NCI-H2196 treated with DMSO at 0.1 percent for 48 hours (cell line): ENCODE results near the gene KCTD16.

Source experiments
- DNase-seq: peaks from one replicate; lab custom pipeline; 2025; ENCODE audit not compliant: unreplicated experiment; lab: John Stamatoyannopoulos, UW

KCTD16 gene

DNA sequence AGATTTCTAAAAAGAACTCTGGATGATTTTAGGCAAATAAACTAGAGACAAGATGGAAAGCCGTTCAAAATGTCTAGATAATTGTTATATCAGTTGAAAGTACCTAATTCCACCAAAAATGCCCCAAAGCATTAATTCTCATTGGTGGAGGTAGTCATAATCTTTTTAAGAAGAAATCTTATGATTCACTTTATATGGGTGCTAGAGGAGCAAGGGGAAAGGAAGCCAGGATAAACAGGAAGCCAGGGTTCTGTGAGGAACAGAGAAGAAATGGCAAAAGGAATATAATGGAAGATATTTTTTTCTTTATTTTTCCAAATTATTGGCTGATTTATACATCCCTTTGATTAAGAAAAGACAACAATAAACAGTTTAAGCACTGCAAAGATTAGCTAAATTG, 8.0 kb upstream of the KCTD16 start:
- no peak for DNase-seq

GRCh38 chr5:144166696-144167095, 4.0 kb upstream of the KCTD16 start:
- no peak for DNase-seq

GRCh38 chr5:144167998-144168397, 2.7 kb upstream of the KCTD16 start:
- no peak for DNase-seq

DNA sequence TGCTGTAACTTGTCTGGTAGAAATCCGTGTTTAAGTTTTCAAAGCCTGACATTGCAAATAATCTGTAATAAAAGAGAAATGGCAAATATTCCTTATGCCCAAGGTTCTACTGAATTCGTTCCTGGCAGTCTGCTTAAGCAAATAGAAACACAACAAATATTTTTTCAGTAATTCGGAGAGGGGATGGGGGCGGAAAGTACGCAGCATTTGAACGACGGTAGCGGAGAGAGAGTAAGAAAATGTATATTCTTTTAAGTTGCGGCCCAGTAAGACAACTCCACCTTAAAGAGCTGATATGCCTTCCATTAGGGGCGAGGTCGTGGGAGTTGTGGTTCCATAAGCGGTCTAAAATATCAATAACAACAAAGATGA, 783 bp upstream of the KCTD16 start:
- no peak for DNase-seq

GRCh38 chr5:144173766-144174165, 3.1 kb downstream of the KCTD16 start:
- no peak for DNase-seq

DNA sequence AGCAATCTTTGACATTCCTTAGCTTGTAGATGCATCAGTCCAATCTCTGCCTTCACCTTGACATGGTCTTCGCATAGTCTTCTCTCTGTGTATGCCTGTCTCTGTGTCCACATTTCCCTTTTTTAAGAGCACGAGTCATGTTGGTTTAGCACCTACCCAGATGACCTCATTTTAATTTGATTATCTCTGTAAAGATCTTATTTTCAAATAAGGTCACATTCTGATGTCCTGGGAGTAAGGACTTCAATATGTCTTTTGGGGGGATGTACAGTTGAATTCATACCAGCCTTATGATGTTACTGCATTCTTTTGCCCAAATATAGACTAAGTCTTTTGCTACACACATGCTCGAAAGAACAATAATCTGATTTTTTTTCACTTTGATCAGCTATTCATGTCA, 6.9 kb downstream of the KCTD16 start:
- DNase-seq: no peak

- DNase-seq: no peak
These were observed 8.6 kb downstream of the KCTD16 start for GRCh38 chr5:144179226-144179625.

DNA sequence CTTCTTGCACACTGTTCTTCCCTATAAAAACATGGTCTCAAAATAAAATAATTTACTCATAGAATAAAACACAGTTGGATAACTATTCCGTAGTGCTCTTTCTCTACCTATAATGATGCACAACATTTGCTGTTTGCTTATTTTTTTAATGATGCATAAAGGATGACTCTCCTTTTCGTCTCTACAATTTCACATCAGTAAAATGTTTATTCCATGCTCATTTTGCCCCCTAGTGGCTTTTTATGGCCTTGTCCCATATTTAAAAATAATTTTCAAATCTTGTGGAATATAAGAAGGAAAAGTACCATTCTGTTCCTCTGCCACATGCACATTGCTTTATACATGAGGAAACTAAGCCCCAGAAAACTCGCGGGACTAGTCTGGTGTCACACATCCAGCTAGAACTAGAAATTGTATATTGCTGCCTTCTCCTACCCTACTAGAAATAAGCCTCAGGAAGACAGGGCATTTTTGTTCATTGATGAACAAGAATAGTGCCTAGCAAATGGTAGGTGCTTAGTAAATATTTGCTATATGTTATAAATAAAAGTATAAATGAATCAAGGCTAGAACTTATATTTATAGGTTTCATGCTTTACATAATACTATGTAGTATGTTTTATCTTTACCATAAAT, 12.7 kb downstream of the KCTD16 start:
- no peak for DNase-seq

DNA sequence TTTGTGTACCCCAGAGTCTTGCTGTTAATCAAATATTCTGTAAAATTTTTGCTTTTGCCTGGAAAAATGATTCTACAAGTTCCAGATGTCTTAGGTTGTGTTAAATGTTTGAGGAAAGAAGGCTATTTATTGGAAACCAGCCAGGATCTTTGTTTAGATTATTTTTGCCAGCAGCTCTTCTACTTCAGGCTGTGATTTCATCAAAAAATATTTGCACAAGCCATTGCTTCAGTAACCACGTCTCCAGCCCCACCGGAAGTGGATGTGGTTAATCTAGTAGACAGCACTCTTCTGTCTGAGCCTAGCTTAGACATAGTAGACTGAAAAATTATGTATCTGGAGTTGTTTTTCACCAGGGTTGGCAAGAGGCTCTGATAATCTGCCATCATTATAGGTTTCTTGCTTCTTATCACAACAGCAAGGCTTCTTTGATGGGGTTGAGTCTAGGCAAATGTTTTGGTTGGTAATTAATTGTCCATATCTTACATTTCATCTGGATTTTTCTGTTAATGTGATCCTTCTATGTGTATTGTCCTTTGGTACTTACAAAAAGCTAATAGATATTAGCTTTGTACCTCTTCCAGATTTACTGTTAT, 17.1 kb downstream of the KCTD16 start:
- peak; percentile 77 for DNase-seq

DNA sequence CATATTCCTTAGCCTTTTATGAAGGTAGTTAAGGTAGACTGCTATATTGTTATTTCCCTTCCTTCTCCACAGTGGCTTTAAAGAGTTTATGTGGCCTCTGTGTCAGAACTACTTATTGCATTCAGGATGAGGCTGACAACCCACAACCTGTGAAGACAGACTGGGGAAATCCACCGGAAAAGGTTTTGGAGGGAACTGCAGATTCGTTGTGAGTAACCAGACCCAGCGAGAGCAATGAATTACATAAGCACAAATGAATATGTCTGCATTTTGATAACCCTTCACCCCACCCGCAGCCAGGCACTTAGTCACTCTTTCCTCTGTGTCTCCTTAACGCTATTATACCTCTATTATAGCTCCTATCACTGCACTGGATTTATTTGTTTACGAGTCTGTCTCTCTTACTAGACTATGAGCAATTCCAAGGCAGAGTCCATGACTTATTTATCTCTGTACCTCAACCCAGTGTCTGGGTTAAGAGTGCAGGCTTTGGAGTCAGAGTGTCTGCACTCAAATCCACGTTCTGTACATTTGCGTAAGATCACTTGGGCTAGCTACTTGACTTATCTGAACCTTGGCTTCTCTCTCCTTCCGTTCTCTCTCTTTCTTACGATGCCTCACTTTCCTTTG, 19.2 kb downstream of the KCTD16 start:
- no peak for DNase-seq

DNA sequence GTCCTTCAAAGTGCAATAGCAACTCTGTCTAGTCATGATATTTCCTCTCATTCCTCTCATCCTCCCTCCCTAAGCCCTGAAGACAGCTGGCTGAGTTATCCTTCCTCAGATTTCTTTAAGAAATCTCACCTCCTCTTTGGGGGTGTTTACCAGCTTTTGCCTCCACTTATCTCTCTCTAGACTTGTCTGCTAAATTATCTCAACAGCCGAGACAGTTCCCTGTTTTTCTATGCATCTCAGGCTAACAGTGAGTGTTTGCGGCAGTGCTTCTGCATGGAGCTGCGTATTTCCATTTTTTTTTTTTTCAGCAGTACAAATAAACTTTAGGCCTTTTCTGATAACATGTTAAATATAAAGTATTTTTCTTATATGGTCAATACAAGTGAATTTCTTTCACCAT, 20.9 kb downstream of the KCTD16 start:
- no peak for DNase-seq

DNA sequence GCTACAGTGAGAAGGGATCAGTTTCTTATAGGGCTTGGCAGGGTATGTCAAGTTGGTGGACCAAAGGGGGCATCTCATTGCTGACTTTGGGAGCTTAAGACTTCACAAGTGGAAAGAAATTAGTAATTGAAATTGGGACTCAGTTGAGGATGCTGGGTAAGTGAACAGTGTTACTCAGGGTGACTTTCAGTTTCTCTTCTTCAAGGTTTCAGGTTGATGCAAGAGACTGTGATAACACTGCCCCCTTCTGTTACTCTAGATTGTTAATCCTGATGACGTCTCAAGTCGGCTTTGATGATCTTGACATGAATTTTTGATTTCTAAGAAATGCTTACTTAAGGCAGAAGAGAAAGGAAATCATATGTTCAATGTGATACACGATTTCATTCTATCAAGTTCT, 21.3 kb downstream of the KCTD16 start:
- peak; percentile 45 for DNase-seq

GRCh38 chr5:144192661-144193060, 22.0 kb downstream of the KCTD16 start:
- DNase-seq: no peak

- DNase-seq: no peak
These were observed 23.5 kb downstream of the KCTD16 start for GRCh38 chr5:144194144-144194543.

DNA sequence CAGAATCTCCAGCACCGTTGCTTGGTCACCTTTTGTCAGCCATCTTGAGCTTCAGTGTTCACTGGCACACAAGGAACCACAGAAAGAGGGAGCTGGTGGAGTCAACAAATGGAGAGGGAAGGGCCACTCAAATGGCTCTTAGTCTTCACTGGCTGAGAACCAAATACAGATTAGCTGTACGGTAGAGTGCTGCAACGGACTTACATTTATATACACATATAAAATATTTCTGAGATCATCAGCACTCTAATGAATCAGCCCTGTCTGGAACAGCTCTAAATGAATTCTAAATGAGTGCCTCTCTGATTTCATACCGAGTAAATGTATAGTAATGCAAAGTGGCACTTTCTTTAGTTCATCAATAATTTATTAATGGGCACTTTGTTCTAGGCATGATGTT, 24.8 kb downstream of the KCTD16 start:
- DNase-seq: no peak

GRCh38 chr5:144196612-144197011, 25.9 kb downstream of the KCTD16 start:
- no peak for DNase-seq

DNA sequence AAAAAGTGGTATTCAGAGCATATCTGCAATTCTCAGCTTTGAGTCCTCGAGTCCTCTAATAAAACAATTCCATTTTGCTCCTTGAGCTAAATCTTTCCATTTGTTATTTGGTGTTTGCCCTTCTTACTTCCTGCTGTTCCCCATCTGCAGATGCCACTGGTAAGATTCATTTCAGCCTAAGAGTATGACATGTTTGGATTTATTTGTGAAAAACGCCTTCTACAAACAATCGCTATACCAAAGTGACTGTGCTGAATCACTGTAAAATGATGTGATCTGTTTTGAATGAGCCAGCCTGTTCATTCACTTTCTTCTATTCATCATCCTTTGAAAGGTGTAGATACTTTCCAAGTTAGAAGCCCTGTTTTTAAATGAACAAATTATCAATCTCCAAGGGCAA, 27.7 kb downstream of the KCTD16 start:
- peak; percentile 45 for DNase-seq

GRCh38 chr5:144201588-144201987, 30.9 kb downstream of the KCTD16 start:
- no peak for DNase-seq

- DNase-seq: peak; percentile 53
These were observed 31.4 kb downstream of the KCTD16 start for GRCh38 chr5:144202072-144202471.

DNA sequence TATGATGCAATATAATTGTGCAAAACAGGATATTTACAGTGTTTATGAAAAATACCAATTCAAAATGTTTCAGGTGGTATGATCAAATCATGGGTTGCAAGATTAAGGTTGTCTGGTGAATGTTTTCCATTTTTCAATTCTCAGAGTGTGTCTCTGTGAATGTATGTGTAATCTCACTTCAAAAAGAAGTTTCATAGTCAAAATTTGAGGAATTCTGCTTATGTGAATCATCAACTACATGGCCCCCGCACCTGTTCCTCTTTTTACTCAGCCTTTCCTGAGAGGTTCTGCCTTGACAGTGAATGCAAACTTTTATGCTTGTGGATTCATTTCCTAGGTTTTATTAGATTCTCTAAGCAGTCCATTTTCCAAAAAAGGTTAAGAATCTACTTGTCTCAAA, 32.1 kb downstream of the KCTD16 start:
- no peak for DNase-seq

DNA sequence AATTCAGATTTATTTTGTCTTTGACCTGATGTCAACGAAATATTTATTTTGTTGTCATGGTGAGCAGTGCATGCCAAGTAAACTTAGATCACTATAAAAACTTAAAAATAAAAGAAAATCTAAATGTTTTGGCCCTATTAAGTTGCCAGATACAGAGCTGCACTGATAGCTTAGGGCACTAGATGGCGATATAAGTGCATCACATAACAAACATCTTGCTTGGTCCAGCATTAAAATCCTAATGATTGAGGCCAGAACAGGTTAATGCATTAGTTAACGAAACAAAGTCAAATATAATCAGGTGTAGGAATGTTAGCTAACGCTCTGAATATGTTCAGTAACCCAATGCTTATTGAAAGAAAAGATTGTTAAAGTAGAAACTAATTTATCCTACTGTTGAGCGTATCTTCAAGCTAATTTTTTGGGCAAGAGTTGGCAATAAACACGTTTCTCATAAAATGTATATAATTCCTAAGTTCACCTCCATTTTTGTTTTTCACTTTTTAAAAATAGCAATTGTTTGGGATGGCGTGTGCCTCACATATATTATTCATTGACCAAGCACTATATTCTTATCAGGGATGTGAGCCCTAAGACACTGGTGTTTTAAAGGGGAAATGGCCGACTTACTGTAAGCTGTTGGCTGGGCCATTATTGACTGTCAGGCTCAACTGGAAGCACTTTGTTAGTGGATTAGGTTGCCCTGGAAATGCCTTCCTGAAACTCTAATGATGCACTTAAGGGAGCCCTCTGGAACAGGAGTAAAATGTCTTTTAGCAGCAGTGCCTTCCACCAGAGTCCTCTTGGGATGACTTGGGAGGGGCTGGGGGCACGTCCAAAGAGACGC, 33.3 kb downstream of the KCTD16 start:
- DNase-seq: peak; percentile 41

GRCh38 chr5:144205141-144205551, 34.5 kb downstream of the KCTD16 start:
- DNase-seq: no peak
